ENCODE measurements around the gene GAK.
"Not testable (repeated sequence)": the region's sequence is repeated elsewhere in the genome, so short reads cannot be mapped to it uniquely, and the experiment has no call there.

The GAK gene

DNA sequence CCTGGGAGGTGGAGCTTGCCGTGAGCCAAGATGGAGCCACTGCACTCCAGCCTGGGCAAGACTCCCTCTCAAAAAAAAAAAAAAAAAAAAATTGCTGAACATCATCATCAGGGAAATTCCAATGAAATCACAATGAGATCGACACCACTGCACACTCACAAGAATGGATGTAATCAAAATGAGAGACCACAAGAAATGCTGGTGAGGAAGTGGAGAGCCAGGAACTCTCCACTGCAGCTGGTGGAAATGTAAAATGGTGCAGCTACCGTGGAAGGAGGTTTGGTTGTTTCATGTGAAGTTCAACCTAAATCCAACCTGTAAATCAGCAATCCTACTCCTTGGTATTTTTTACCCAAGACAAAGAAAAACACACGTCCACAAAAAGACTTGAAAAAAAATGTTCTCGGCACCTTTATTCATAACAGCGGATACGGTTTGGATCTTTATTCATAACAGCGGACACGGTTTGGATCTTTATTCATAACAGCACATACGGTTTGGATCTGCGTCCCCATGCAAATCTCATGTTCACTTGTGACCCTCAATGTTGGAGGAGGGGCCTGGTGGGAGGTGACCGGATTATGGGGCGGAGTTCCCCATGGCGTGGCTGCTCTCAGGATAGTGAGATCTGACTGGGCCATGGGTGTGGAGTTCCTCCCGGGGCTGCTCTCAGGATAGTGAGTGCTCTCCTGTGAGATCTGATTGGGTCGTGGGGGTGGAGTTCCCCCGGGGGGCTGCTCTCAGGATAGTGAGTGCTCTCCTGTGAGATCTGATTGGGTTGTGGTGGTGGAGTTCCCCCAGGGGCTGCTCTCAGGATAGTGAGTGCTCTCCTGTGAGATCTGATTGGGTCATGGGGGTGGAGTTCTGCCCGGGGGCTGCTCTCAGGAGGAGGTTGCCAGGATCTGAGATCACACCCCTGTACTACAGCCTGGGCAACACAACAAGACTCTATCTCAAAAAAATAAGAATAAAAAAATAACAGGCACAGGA, 7.7 kb downstream of the GAK start:
- DNase-seq (ENCODE audit: low read depth), result no peak
- TF ChIP-seq, protein P1, sequence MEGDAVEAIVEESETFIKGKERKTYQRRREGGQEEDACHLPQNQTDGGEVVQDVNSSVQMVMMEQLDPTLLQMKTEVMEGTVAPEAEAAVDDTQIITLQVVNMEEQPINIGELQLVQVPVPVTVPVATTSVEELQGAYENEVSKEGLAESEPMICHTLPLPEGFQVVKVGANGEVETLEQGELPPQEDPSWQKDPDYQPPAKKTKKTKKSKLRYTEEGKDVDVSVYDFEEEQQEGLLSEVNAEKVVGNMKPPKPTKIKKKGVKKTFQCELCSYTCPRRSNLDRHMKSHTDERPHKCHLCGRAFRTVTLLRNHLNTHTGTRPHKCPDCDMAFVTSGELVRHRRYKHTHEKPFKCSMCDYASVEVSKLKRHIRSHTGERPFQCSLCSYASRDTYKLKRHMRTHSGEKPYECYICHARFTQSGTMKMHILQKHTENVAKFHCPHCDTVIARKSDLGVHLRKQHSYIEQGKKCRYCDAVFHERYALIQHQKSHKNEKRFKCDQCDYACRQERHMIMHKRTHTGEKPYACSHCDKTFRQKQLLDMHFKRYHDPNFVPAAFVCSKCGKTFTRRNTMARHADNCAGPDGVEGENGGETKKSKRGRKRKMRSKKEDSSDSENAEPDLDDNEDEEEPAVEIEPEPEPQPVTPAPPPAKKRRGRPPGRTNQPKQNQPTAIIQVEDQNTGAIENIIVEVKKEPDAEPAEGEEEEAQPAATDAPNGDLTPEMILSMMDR (IDR thresholded peaks at IDR 0.05; ENCODE audit: control insufficient read depth, extremely low read depth, insufficient read depth), result no peak

DNA sequence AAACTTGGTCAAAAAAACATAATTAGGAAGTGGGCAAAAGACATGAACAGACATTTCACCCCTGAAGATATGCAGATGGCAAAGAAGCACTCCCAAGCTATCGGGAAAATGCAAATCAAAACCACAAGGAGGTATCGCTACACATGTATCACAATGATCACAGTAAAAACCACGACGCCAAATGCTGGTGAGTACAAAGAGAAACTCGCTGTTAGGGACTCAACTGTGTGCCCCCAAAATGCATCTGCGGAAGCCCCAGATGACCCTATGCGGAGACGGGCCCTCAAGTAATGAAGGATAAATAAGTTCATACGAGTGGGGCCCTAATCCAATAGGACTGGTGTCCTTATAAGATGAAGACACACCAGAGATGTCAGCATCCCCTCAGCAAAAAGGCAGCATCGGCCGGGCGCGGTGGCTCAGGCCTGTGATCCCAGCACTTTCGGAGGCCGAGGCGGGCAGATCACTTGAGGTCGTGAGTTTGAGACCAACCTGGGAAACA, 10.2 kb downstream of the GAK start:
- TF ChIP-seq, protein P1 (IDR thresholded peaks at IDR 0.05; ENCODE audit: control insufficient read depth, extremely low read depth, insufficient read depth), result no peak
- DNase-seq (ENCODE audit: low read depth), result no peak

More for the DNA sequence above, 7.7 kb downstream of the GAK start:
- H3K4me3 ChIP-seq (ENCODE audit: low read depth, low read length), result no peak overlapping the region

DNA sequence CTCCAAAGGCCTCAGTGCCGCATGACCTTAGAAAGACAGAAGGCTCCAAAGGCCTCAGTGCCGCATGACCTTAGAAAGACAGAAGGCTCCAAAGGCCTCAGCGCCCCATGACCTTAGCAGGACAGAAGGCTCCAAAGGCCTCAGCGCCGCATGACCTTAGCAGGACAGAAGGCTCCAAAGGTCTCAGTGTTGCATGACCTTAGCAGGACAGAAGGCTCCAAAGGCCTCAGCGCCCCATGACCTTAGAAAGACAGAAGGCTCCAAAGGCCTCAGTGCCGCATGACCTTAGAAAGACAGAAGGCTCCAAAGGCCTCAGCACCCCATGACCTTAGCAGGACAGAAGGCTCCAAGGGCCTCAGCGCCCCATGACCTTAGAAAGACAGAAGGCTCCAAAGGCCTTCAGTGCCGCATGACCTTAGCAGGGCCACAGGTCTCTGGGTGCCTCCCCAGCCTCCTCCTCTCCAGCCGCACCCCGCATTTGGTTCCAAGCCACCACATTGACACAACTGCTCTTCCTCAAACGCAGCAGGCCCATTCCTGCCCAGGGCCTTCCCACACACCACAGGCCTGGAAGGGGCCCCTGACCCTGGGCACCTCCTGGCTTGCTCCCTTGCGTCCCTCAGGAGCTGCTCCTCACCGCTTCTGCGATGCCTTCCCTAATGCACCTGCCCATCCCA, 13.0 kb downstream of the GAK start:
- DNase-seq (ENCODE audit: low read depth); H3K4me3 ChIP-seq (ENCODE audit: low read depth, low read length): not testable (repeated sequence)

More for the DNA sequence above, 10.2 kb downstream of the GAK start:
- no peak overlapping the region for H3K4me3 ChIP-seq (ENCODE audit: low read depth, low read length)

- H3K4me3 ChIP-seq (ENCODE audit: low read depth, low read length); DNase-seq (ENCODE audit: low read depth): not testable (repeated sequence)
These were observed 13.5 kb downstream of the GAK start for GRCh38 chr4:918591-918990.

GRCh38 chr4:917992-918391, 14.1 kb downstream of the GAK start:
- TF ChIP-seq, protein P1 (IDR thresholded peaks at IDR 0.05; ENCODE audit: control insufficient read depth, extremely low read depth, insufficient read depth), result no peak
- no peak overlapping the region for H3K4me3 ChIP-seq (ENCODE audit: low read depth, low read length)

GRCh38 chr4:917466-917865, 14.7 kb downstream of the GAK start:
- no peak overlapping the region for H3K4me3 ChIP-seq (ENCODE audit: low read depth, low read length)
- TF ChIP-seq, protein P1 (IDR thresholded peaks at IDR 0.05; ENCODE audit: control insufficient read depth, extremely low read depth, insufficient read depth), result no peak

More at GRCh38 chr4:917992-918391, 14.1 kb downstream of the GAK start:
- no peak for DNase-seq (ENCODE audit: low read depth)

GRCh38 chr4:915595-915994, 16.5 kb downstream of the GAK start:
- H3K4me3 ChIP-seq (ENCODE audit: low read depth, low read length), result no peak overlapping the region
- no peak for DNase-seq (ENCODE audit: low read depth)
- TF ChIP-seq, protein P1 (IDR thresholded peaks at IDR 0.05; ENCODE audit: control insufficient read depth, extremely low read depth, insufficient read depth), result no peak

More at GRCh38 chr4:917466-917865, 14.7 kb downstream of the GAK start:
- no peak for DNase-seq (ENCODE audit: low read depth)

Measured in LNCaP clone FGC (cell line).